HepG2 (cell line): ENCODE measurements around the gene GCN1. TPM values are rescaled to one million over a fixed set of nuclear protein-coding genes. Genes with fewer than 3 reads are reported as not detected.

ENCODE experiments used
- ARID2 ChIP-seq: sonication (generic); formaldehyde crosslinking; IDR thresholded peaks from 2 replicates; pipeline ENCODE4 v1.8.1; 2022; ENCODE audit warnings: mild to moderate bottlenecking, missing genetic modification reagents, borderline replicate concordance
- BRCA1 ChIP-seq: sonication (generic); formaldehyde crosslinking; IDR thresholded peaks from 2 replicates; pipeline ENCODE4 v1.4.0; 2020; ENCODE audit warnings: missing genetic modification reagents
- CBFB ChIP-seq: sonication (generic); formaldehyde crosslinking; IDR thresholded peaks from 2 replicates; pipeline ENCODE4 v1.4.0; 2020; ENCODE audit warnings: missing genetic modification reagents
- CREB3 ChIP-seq: sonication (generic); formaldehyde crosslinking; IDR thresholded peaks from 2 replicates; pipeline ENCODE4 v1.5.0; 2020; ENCODE audit warnings: missing genetic modification reagents
- EHMT2 ChIP-seq: fragments of 200-600 bp; sonication (generic); IDR thresholded peaks from 2 replicates; pipeline ENCODE4 v1.7.0; 2017; ENCODE audit warnings: antibody characterized with exemption, low read depth, low read length, borderline replicate concordance
- GFI1 ChIP-seq: sonication (generic); formaldehyde crosslinking; IDR thresholded peaks from 2 replicates; pipeline ENCODE4 v1.5.0; 2020; ENCODE audit warnings: missing genetic modification reagents, mild to moderate bottlenecking, borderline replicate concordance
- GLI4 ChIP-seq: sonication (generic); formaldehyde crosslinking; IDR thresholded peaks from 2 replicates; pipeline ENCODE4 v1.5.1; 2020; ENCODE audit warnings: missing genetic modification reagents, mild to moderate bottlenecking, moderate library complexity, borderline replicate concordance
- HNF1A ChIP-seq, 2 experiments: sonication (generic) in 1 of 2; formaldehyde crosslinking in 1 of 2; IDR thresholded peaks; 2 replicates each; pipeline versions ENCODE4 v1.4.0 to v1.6.1; 2016 to 2020; ENCODE audit warnings: borderline replicate concordance in 1 of 2, low read depth in 1 of 2, mild to moderate bottlenecking in 1 of 2, missing genetic modification reagents in 1 of 2
- HNF4G ChIP-seq, 2 experiments: sonication (generic) in 1 of 2; formaldehyde crosslinking in 1 of 2; IDR thresholded peaks; 2 replicates each; pipeline versions ENCODE4 v1.4.0 to v1.6.1; 2011 to 2020; ENCODE audit warnings: borderline replicate concordance in 2 of 2, low read depth in 2 of 2, mild to moderate bottlenecking in 2 of 2, low read length in 1 of 2, missing genetic modification reagents in 1 of 2, moderate library complexity in 1 of 2
- MXD4 ChIP-seq: IDR thresholded peaks from 2 replicates; pipeline ENCODE4 v1.6.1; 2016; ENCODE audit warnings: mild to moderate bottlenecking, missing biosample characterization, missing genetic modification reagents
- NFIB ChIP-seq: sonication (generic); formaldehyde crosslinking; IDR thresholded peaks from 2 replicates; pipeline ENCODE4 v1.9.0; 2021; ENCODE audit warnings: missing genetic modification reagents, mild to moderate bottlenecking, borderline replicate concordance
- PHF8 ChIP-seq: sonication (generic); formaldehyde crosslinking; IDR thresholded peaks from 2 replicates; pipeline ENCODE4 v1.5.0; 2020; ENCODE audit warnings: missing genetic modification reagents
- PTBP1 ChIP-seq: fragments of 200-400 bp; formaldehyde crosslinking; IDR thresholded peaks from 2 replicates; pipeline ENCODE4 v1.6.1; 2018; ENCODE audit warnings: low read length, low read depth; ENCODE audit not compliant: poor library complexity, severe bottlenecking
- REXO4 ChIP-seq: sonication (generic); formaldehyde crosslinking; IDR thresholded peaks from 2 replicates; pipeline ENCODE4 v1.8.0; 2022; ENCODE audit warnings: missing genetic modification reagents, mild to moderate bottlenecking, borderline replicate concordance
- SP2 ChIP-seq: sonication (generic); formaldehyde crosslinking; IDR thresholded peaks from 2 replicates; pipeline ENCODE4 v1.5.1; 2020; ENCODE audit warnings: mild to moderate bottlenecking, missing genetic modification reagents
- STAT5B ChIP-seq: sonication (generic); formaldehyde crosslinking; IDR thresholded peaks from 2 replicates; pipeline ENCODE4 v1.4.0; 2020; ENCODE audit warnings: missing genetic modification reagents
- ZNF121 ChIP-seq: sonication (generic); formaldehyde crosslinking; IDR thresholded peaks from 2 replicates; pipeline ENCODE4 v1.5.0; 2020; ENCODE audit warnings: mild to moderate bottlenecking, missing genetic modification reagents
- ZNF331 ChIP-seq: sonication (generic); formaldehyde crosslinking; IDR thresholded peaks from 2 replicates; pipeline ENCODE4 v1.4.0; 2020; ENCODE audit warnings: missing genetic modification reagents
- ZNF337 ChIP-seq: sonication (generic); formaldehyde crosslinking; IDR thresholded peaks from 2 replicates; pipeline ENCODE4 v1.5.1; 2020; ENCODE audit warnings: missing genetic modification reagents, low read depth, mild to moderate bottlenecking, borderline replicate concordance
- ZNF503 ChIP-seq: sonication (generic); formaldehyde crosslinking; IDR thresholded peaks from 2 replicates; pipeline ENCODE4 v1.4.0; 2020; ENCODE audit warnings: missing genetic modification reagents
- ZNF850 ChIP-seq: sonication (generic); formaldehyde crosslinking; conservative IDR thresholded peaks from 2 replicates; pipeline ENCODE4 v1.9.0; 2021; ENCODE audit warnings: mild to moderate bottlenecking, missing genetic modification reagents
- polyA plus RNA-seq, 8 experiments: library from polyadenylated mRNA; depleted of rRNA in 3 of 8; stranded (reverse) in 7 of 8; unstranded in 1 of 8; fragments of >200 nt; fragmentation: Illumina TruSeq in 4 of 8; extraction: Trizol in 4 of 8; gene quantifications; 2 replicates each; pipeline versions ENCODE4 v1.2.1 to v1.2.3, GENCODE V29; 2011 to 2016; ENCODE audit warnings: low read depth in 4 of 8, missing spikeins in 1 of 8, mixed read lengths in 1 of 8; ENCODE audit not compliant: insufficient read depth in 1 of 8
- total RNA-seq, 5 experiments: library from RNA; depleted of rRNA; stranded (reverse); fragments of >200 nt; fragmentation: Illumina TruSeq; extraction: Trizol; gene quantifications; 2 replicates each; pipeline ENCODE4 v1.2.3, GENCODE V29; 2016; ENCODE audit warnings: low read depth in 1 of 5

Gene GCN1
- total and polyA plus RNA-seq, 2 of the 13 experiments (the other 11 are each of a cell fraction or from before 2014, with no cell fraction given), result 58.2 to 83.0 TPM

GRCh38 chr12:120086801-120087621, 107.5 kb downstream of the GCN1 start (continued):
- TF ChIP-seq ZNF503 (CRISPR knock-in tag) (no peak; the same call in 1 of the 2 replicates), HNF1A (IDR thresholded peaks at IDR 0.05; ENCODE audit: low read depth) (no peak), HNF1A (CRISPR knock-in tag; IDR thresholded peaks at IDR 0.05; ENCODE audit: borderline replicate concordance) (peak; percentile 56; the same call in 1 of the 2 replicates), PHF8 (CRISPR knock-in tag) (peak; percentile 79), ZNF337 (0 out of 2 replicates have a peak, but pooled peaks have one; percentile 38), MXD4 (CRISPR knock-in tag) (peak; percentile 94), STAT5B (CRISPR knock-in tag) (no peak), REXO4 (CRISPR knock-in tag) (no peak), ZNF331 (CRISPR knock-in tag) (peak; percentile 70; the same call in 1 of the 2 replicates), SP2 (no peak), EHMT2 (no peak), HNF4G (IDR thresholded peaks at IDR 0.05; ENCODE audit: borderline replicate concordance, low read depth, low read length) (peak; percentile 35; the same call in 1 of the 2 replicates), HNF4G (CRISPR knock-in tag; IDR thresholded peaks at IDR 0.05; ENCODE audit: borderline replicate concordance, low read depth) (peak; percentile 32; the same call in 1 of the 2 replicates), CREB3 (CRISPR knock-in tag) (no peak), BRCA1 (no peak; the same call in 1 of the 2 replicates), GLI4 (CRISPR knock-in tag) (no peak), PTBP1 (no peak), NFIB (CRISPR knock-in tag) (no peak), GFI1 (CRISPR knock-in tag) (peak; percentile 86), CBFB (CRISPR knock-in tag) (peak; percentile 80), ZNF850 (CRISPR knock-in tag) (0 out of 2 replicates have a peak, but pooled peaks have one; percentile 29), ZNF121 (CRISPR knock-in tag) (no peak), ARID2 (CRISPR knock-in tag) (no peak; the same call in 1 of the 2 replicates)
